ENCODE measurements around the gene BRAT1. TPM values are rescaled to one million over a fixed set of nuclear protein-coding genes. Genes with fewer than 3 reads are reported as not detected.
A peak's percentile ranks its signal among the peaks of the same experiment; 100 is the strongest.

The BRAT1 gene
- total RNA-seq, 2 experiments from 2014 or later: 44.7 to 52.0 TPM

GRCh38 chr7:2529161-2530070 is 25.9 kb downstream of the BRAT1 start:
- Histone ChIP-seq H3K4me3 (ENCODE audit: low read depth, low read length, poor library complexity, severe bottlenecking) (peak overlapping the region; percentile 9), H2AFZ (ENCODE audit: low read length) (peak overlapping the region; percentile 83), H3K4me2 (ENCODE audit: low read length) (peak overlapping the region; percentile 55), H3K4me1 (ENCODE audit: insufficient read depth, low read length, poor library complexity, severe bottlenecking) (peaks cover 30% of the 10 kb centered on the region), H3K9me3 (ENCODE audit: low read length) (no peaks in the 10 kb centered on the region), H3K36me3 (ENCODE audit: insufficient read depth, low read length) (no peaks in the 10 kb centered on the region), H3K79me2 (ENCODE audit: insufficient read depth, low read depth, low read length) (no peaks in the 10 kb centered on the region), H4K20me1 (ENCODE audit: insufficient read depth, low read length) (no peaks in the 10 kb centered on the region), H3K27ac (ENCODE audit: low read depth, low read length, poor library complexity, severe bottlenecking) (peak overlapping the region; percentile 31), H3K9me2 (ENCODE audit: insufficient read depth, low read length) (no peaks in the 10 kb centered on the region)
- no peak for TF ChIP-seq CTCF (conservative IDR thresholded peaks at IDR 0.05; ENCODE audit: low read length)
- no peak for TF ChIP-seq EZH2phosphoT487 (IDR thresholded peaks at IDR 0.05; ENCODE audit: borderline replicate concordance, low read depth, low read length)
- DNase-seq (ENCODE audit: low spot score): peak; percentile 76
- intact Hi-C loops (cut with micrococcal nuclease; ENCODE audit: unreplicated experiment): no loop called here
- POLR2A ChIA-PET: interaction anchor here (0.5 to 2.7 kb wide), 4 partner anchors 18 to 83 kb away, joined by 3 to 10 read pairs (median 3); no protein-coding TSS in a partner anchor
- no TSS peak for BruUV-seq (replicated peaks)
- CTCF ChIA-PET (ENCODE audit: unreplicated experiment): no interaction called here

- peak overlapping the region; percentile 31 for H3K27ac ChIP-seq (ENCODE audit: low read depth, low read length, poor library complexity, severe bottlenecking)
- intact Hi-C loops (cut with micrococcal nuclease; ENCODE audit: unreplicated experiment): no loop called here
- no peak for DNase-seq (ENCODE audit: low spot score)
- H3K9me3 ChIP-seq (ENCODE audit: low read length): no peaks in the 10 kb centered on the region
- peaks cover 30% of the 10 kb centered on the region for H3K4me1 ChIP-seq (ENCODE audit: insufficient read depth, low read length, poor library complexity, severe bottlenecking)
- no peaks in the 10 kb centered on the region for H3K9me2 ChIP-seq (ENCODE audit: insufficient read depth, low read length)
- no peak for TF ChIP-seq EZH2phosphoT487 (IDR thresholded peaks at IDR 0.05; ENCODE audit: borderline replicate concordance, low read depth, low read length)
- TF ChIP-seq CTCF (conservative IDR thresholded peaks at IDR 0.05; ENCODE audit: low read length): no peak
- H3K4me2 ChIP-seq (ENCODE audit: low read length): peak overlapping the region; percentile 55
- no peaks in the 10 kb centered on the region for H3K36me3 ChIP-seq (ENCODE audit: insufficient read depth, low read length)
- peak overlapping the region; percentile 9 for H3K4me3 ChIP-seq (ENCODE audit: low read depth, low read length, poor library complexity, severe bottlenecking)
- peak overlapping the region; percentile 83 for H2AFZ ChIP-seq (ENCODE audit: low read length)
- BruUV-seq (replicated peaks): no TSS peak
- ChIA-PET POLR2A (interaction anchor here (0.6 to 2.7 kb wide), 3 partner anchors 17 to 181 kb away, joined by 3 to 10 read pairs (median 4); no protein-coding TSS in a partner anchor), CTCF (ENCODE audit: unreplicated experiment) (no interaction called here)
- no peaks in the 10 kb centered on the region for H4K20me1 ChIP-seq (ENCODE audit: insufficient read depth, low read length)
- H3K79me2 ChIP-seq (ENCODE audit: insufficient read depth, low read depth, low read length): no peaks in the 10 kb centered on the region
Observed at GRCh38 chr7:2528481-2529095, 26.7 kb downstream of the BRAT1 start.
